GM12891 (cell line): ENCODE measurements around the gene IL1RAP.

Source experiments
- POLR2A ChIP-seq: IDR thresholded peaks from 2 replicates; pipeline ENCODE4 v1.6.1; 2011; ENCODE audit warnings: low read depth, low read length, control low read depth
- TAF1 ChIP-seq: IDR thresholded peaks from 2 replicates; pipeline ENCODE4 v1.6.1; 2011; ENCODE audit warnings: low read depth, low read length, control low read depth

- TF ChIP-seq POLR2A (no peak), TAF1 (no peak)
These were observed 27.4 kb upstream of the IL1RAP start for GRCh38 chr3:190486533-190486864.
